Measurements from ENCODE around the gene MEGF6. TPM values are rescaled to one million over a fixed set of nuclear protein-coding genes. Genes with fewer than 3 reads are reported as not detected.
A peak's percentile ranks its signal among the peaks of the same experiment; 100 is the strongest.

The MEGF6 gene
- total and polyA plus RNA-seq, 2 donors (not counting 3 experiments of a cell fraction or from before 2014, with no cell fraction given), result 22.5 to 63.7 TPM

DNA sequence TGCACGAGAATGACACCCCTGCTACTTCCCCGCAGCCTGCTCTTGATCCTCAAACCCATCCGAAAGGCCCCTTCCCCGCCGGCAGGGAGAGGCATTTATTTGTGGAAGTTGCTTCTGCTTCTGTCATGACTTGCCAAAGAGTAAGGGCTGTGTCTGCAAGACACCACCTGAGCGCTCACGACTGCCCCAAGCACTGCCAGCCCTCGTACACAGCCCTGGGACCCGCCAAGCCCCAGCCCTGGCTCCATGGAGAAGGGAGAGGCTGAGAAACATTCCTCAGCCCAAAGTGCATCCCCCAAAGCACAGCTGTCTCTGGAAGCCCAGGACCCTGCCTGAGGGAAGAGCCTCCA lies 7.2 kb upstream of the MEGF6 start:
- H2AFZ ChIP-seq (ENCODE audit: low read depth, low read length), result peak overlapping the region; percentile 40
- H3K4me2 ChIP-seq (ENCODE audit: insufficient read depth, low read length), result no peak overlapping the region
- no peak overlapping the region for H3K27ac ChIP-seq (ENCODE audit: insufficient read depth, low read depth, low read length)
- H3K36me3 ChIP-seq (ENCODE audit: control insufficient read depth in 2 of 2, extremely low read depth in 1 of 2, insufficient read depth in 2 of 2, low read length in 2 of 2), result no peaks in the 10 kb centered on the region
- no peaks in the 10 kb centered on the region for H4K20me1 ChIP-seq (replicated peaks; ENCODE audit: control insufficient read depth, extremely low read depth, insufficient read depth, low read length)
- DNase-seq (ENCODE audit: low read depth, low spot score) (no peak), FAIRE-seq (no peak)
- H3K9me1 ChIP-seq (replicated peaks; ENCODE audit: control insufficient read depth, extremely low read depth, insufficient read depth, low read length), result no peaks in the 10 kb centered on the region
- CTCF ChIA-PET, result interaction anchor here (0.6 to 7.0 kb wide), 43 partner anchors 9 to 181 kb away, joined by 3 to 196 read pairs (median 6); partner anchors contain the start of genes ARHGEF16 and MEGF6
- POLR2A ChIA-PET, result interaction anchor here (0.6 to 0.7 kb wide), 2 partner anchors 24 to 53 kb away, joined by 4 to 5 read pairs; no protein-coding TSS in a partner anchor
- peaks cover 25% of the 10 kb centered on the region for H3K4me1 ChIP-seq (ENCODE audit: control insufficient read depth, extremely low read depth, insufficient read depth, low read length)
- H3K9ac ChIP-seq (replicated peaks; ENCODE audit: extremely low read depth, insufficient read depth, low read length), result no peak overlapping the region
- H3K9me3 ChIP-seq (replicated peaks; ENCODE audit: control insufficient read depth, insufficient read depth, low read length), result no peaks in the 10 kb centered on the region
- no peak overlapping the region for H3K4me3 ChIP-seq (replicated peaks in 1 of 3; ENCODE audit: insufficient read depth in 1 of 3, low read depth in 1 of 3, low read length in 3 of 3)
- dilution Hi-C loops (cut with MboI; ENCODE audit: extremely low pct_ligation_motif_present, low sequenced_read_pairs), result no loop called here
- BruUV-seq (replicated peaks), result no TSS peak
- H3K79me2 ChIP-seq (ENCODE audit: control insufficient read depth, insufficient read depth, low read length), result no peaks in the 10 kb centered on the region
- no peaks in the 10 kb centered on the region for H3K27me3 ChIP-seq (ENCODE audit: control insufficient read depth in 2 of 2, insufficient read depth in 2 of 2, low read length in 2 of 2)
- no peak for TF ChIP-seq POLR2AphosphoS5 (IDR thresholded peaks at IDR 0.05; ENCODE audit: insufficient read depth, low read depth, low read length)
- TF ChIP-seq POLR2A (IDR thresholded peaks at IDR 0.05; ENCODE audit: low read depth, low read length), result no peak
- TF ChIP-seq FOS (IDR thresholded peaks at IDR 0.05; ENCODE audit: borderline replicate concordance, insufficient read depth, low read length), result no peak
- no peak for TF ChIP-seq MYC (IDR thresholded peaks at IDR 0.05; ENCODE audit: low read depth, low read length)
- no peak for TF ChIP-seq JUN (IDR thresholded peaks at IDR 0.05; ENCODE audit: borderline replicate concordance, insufficient read depth, insufficient read length, low read depth)
- no peak for TF ChIP-seq CTCF (IDR thresholded peaks at IDR 0.05; ENCODE audit: extremely low read depth in 1 of 2, insufficient read depth in 1 of 2, low read depth in 1 of 2, low read length in 2 of 2)
- intact Hi-C loops (cut with micrococcal nuclease), result loop anchor here (2.0 kb wide), 1 partner anchor 76 kb away; no protein-coding TSS in a partner anchor

All from endothelial cell of umbilical vein (primary cell).